Upper lobe of left lung (tissue), 6 donors: ENCODE measurements around the gene HAUS2. TPM values are rescaled to one million over a fixed set of nuclear protein-coding genes. Genes with fewer than 3 reads are reported as not detected.

ENCODE experiments used
- ATAC-seq, 2 donors: fragments of 200-7000 bp; cut with Tn5 transposase; one replicate each; pipeline ENCODE4 v1.9.1; 2022; ENCODE audit warnings: mild to moderate bottlenecking in 2 of 2, moderate library complexity in 2 of 2; ENCODE audit not compliant: low FRiP score in 2 of 2
- DNase-seq, 2 donors: peaks; one replicate each; pipeline ENCODE4 v3.0.0-alpha.2; 2019 to 2020
- H3K27ac ChIP-seq, 4 donors: fragments of 200-600 bp; sonication (generic); one replicate each; pipeline ENCODE4 v1.5.1; 2016 to 2019
- H3K27me3 ChIP-seq, 4 donors: fragments of 200-600 bp; sonication (generic); one replicate each; pipeline ENCODE4 v1.5.1; 2017 to 2019
- H3K36me3 ChIP-seq, 4 donors: fragments of 200-600 bp; sonication (generic); one replicate each; pipeline ENCODE4 v1.5.1; 2016 to 2019
- H3K4me1 ChIP-seq, 4 donors: fragments of 200-600 bp; sonication (generic); one replicate each; pipeline ENCODE4 v1.5.1; 2018 to 2019
- H3K4me3 ChIP-seq, 4 donors: fragments of 200-600 bp; sonication (generic); one replicate each; pipeline ENCODE4 v1.5.1; 2017 to 2019; ENCODE audit warnings: mild to moderate bottlenecking in 2 of 4, moderate library complexity in 1 of 4
- H3K9me3 ChIP-seq, 4 donors: fragments of 200-600 bp; sonication (generic); one replicate each; pipeline ENCODE4 v1.5.1; 2018 to 2019
- EP300 ChIP-seq, 4 donors: sonication (generic); formaldehyde crosslinking; IDR thresholded peaks; one replicate each; pipeline ENCODE4 v1.5.1; 2017; ENCODE audit warnings: antibody characterized with exemption in 4 of 4, control low read depth in 2 of 4
- POLR2A ChIP-seq, 4 donors: fragments of 450-650 bp; IDR thresholded peaks; one replicate each; pipeline ENCODE4 v1.5.1; 2016 to 2017; ENCODE audit warnings: antibody characterized with exemption in 4 of 4, mild to moderate bottlenecking in 2 of 4
- POLR2AphosphoS5 ChIP-seq, 2 donors: sonication (generic); formaldehyde crosslinking; IDR thresholded peaks; one replicate each; pipeline ENCODE4 v1.5.1; 2017; ENCODE audit warnings: antibody characterized with exemption in 2 of 2
- WGBS, 2 donors: methylation state at CpG; one replicate each; pipeline ENCODE4 v1.1.5; 2017 to 2018; 5-methylcytosine and 5-hydroxymethylcytosine counted together
- total RNA-seq, 6 donors: library from RNA; depleted of rRNA in 4 of 6; stranded (reverse); fragments of >200 nt in 4 of 6; gene quantifications; one replicate each; pipeline versions ENCODE4 v1.1.0 to v1.2.1, GENCODE V29; 2016 to 2021
- TF ChIP-seq, protein P1 (sequence below), 6 experiments: fragments of 450-650 bp in 4 of 6; fragments of 200-600 bp in 2 of 6; sonication (generic) in 2 of 6; IDR thresholded peaks; one replicate each; pipeline ENCODE4 v1.5.1; 2016 to 2019; ENCODE audit warnings: antibody characterized with exemption in 6 of 6
- donor health status: DM: no; HTN: no; CAD: no; lungs with moderate emphysema.
- donor health status: DM: no; HTN: yes; CAD: no; lungs with severe emphysema.

The HAUS2 gene
- total RNA-seq, 6 donors from 2014 or later: 10.2 to 31.9 (median 20.5) TPM

DNA sequence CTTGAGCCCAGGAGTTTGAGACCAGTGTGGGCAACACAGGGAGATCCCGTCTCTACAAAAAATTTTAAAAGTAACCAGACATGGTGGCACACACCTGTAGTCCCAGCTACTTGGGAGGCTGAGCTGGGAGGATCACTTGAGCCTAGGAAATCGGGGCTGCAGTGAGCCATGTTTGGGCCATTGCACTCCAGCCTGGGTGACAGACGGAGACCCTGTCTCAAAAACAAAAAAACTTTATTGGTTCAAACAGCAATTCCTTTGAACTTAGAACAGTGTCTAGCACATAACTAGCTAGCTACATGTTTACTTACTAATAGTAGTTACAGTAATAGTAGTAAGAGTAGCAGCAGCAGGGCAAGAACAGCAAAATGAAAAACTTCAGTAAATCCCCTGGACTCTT is 10.1 kb downstream of the HAUS2 start:
- DNase-seq (no peak), ATAC-seq (no peak)
- H3K27ac ChIP-seq: no peak overlapping the region
- no peaks in the 10 kb centered on the region for H3K27me3 ChIP-seq
- peaks cover 15 to 57% (median 27%) of the 10 kb centered on the region in 4 donors for H3K36me3 ChIP-seq
- H3K9me3 ChIP-seq: no peaks in the 10 kb centered on the region
- TF ChIP-seq, protein P1, sequence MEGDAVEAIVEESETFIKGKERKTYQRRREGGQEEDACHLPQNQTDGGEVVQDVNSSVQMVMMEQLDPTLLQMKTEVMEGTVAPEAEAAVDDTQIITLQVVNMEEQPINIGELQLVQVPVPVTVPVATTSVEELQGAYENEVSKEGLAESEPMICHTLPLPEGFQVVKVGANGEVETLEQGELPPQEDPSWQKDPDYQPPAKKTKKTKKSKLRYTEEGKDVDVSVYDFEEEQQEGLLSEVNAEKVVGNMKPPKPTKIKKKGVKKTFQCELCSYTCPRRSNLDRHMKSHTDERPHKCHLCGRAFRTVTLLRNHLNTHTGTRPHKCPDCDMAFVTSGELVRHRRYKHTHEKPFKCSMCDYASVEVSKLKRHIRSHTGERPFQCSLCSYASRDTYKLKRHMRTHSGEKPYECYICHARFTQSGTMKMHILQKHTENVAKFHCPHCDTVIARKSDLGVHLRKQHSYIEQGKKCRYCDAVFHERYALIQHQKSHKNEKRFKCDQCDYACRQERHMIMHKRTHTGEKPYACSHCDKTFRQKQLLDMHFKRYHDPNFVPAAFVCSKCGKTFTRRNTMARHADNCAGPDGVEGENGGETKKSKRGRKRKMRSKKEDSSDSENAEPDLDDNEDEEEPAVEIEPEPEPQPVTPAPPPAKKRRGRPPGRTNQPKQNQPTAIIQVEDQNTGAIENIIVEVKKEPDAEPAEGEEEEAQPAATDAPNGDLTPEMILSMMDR (IDR thresholded peaks at IDR 0.05): no peak
- TF ChIP-seq POLR2AphosphoS5 (IDR thresholded peaks at IDR 0.05): no peak
- H3K4me1 ChIP-seq: no peaks in the 10 kb centered on the region
- no peak overlapping the region for H3K4me3 ChIP-seq
- 94 to 98% methylated on average over 3 of the region's 3 CpGs for WGBS, 2 donors

DNA sequence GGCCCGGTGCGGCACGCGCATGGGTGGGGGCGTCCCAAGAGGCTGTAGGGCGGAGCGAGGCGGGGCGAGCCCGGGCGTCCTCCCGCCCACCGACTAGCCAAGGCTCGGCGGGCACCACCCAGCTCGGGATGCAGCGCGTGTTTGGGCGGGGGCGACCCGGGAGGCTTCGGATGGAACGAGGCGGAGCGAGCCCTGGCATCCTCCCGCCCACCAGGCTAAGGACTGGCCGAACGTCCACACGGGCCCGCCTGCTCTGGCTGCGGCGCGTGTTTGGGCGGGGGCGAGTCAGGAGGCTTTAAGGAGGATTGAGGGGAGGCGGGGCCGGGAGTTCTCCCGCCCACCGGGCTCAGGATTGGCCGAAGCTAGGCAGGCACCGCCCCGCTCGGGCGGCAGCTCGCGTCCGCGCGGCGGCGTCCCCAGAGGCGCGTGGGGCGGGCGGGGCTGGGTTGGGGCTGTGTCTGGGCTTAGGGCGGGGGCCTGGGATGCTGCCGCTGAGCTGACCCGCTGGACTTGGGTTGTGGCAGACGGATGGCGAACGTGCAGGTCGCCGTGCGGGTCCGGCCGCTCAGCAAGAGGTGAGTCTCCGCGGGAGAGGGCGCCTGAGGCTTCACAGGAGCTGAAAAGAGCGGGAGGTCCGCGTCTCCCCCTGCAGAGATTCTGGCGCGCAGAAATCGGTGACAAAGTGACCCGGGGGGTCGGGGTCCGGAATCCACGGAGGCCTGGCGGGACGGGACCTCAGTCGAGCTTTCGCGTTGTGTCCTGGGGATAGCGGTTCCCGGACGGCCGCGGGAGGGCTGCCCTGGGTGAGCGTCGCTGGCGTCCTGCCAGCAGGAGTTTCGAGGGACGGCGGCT is 26.8 kb downstream of the HAUS2 start, which contains the start of gene STARD9:
Gene STARD9, plus strand, starts transcription at position 419 of the 852 bp plus-strand sequence. Its CDS starts 110 bp downstream, at position 529.
- H3K27ac ChIP-seq: peak within 1 kb of the TSS; percentile 79 to 92 (median 87)
- no peaks in the 10 kb centered on the region for H3K36me3 ChIP-seq
- peak in 1 of 4 donors; percentile 56 for TF ChIP-seq EP300 (IDR thresholded peaks at IDR 0.05)
- TF ChIP-seq, protein P1 (IDR thresholded peaks at IDR 0.05): peak in 1 of 6 experiments; percentile 9
- TF ChIP-seq POLR2A (IDR thresholded peaks at IDR 0.05): peak in 3 of 4 donors; percentile 40 to 67 (median 40)
- peak; percentile 19 to 88 for TF ChIP-seq POLR2AphosphoS5 (IDR thresholded peaks at IDR 0.05)
- WGBS, 2 donors: 0% methylated on average over 8 to 71 of the region's 95 CpGs
- DNase-seq (peak; percentile 99), ATAC-seq (peak; percentile 97 to 100)
- peaks cover 5 to 30% (median 24%) of the 10 kb centered on the region in 4 donors for H3K4me1 ChIP-seq
- peak within 1 kb of the TSS; percentile 70 to 97 (median 90) for H3K4me3 ChIP-seq
- H3K9me3 ChIP-seq: no peaks in the 10 kb centered on the region
- no peaks in the 10 kb centered on the region for H3K27me3 ChIP-seq

DNA sequence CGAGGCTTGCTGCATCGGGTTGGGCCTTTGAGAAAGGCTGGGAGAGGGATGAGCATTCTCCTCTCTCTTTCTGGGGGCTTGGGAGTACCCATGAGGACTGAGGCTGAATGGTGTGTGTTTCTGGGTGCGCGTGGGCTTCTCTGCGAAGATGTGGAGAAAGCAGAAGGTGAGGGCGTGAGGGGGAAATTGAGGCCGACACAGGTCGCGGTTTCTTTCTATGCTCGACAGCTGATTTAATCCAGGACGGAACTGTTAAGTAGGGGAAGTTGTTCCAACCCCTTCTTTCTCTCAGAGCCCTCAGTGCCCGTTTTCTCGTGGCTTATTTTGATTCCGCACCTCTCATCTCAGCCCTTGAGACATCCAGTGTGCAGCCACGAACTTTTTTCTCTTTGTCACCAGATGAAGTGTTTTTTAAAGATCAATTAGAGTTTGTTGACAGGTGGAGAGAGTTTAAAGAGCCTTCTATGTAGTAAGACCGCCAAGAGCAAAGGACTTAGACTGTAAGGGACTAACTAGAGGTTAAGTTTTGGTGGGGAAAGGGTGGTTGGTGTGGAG is 27.5 kb downstream of the HAUS2 start:
- H3K4me1 ChIP-seq: peaks cover 10 to 35% (median 30%) of the 10 kb centered on the region in 4 donors
- TF ChIP-seq EP300 (IDR thresholded peaks at IDR 0.05): no peak
- TF ChIP-seq POLR2AphosphoS5 (IDR thresholded peaks at IDR 0.05): no peak
- TF ChIP-seq POLR2A (IDR thresholded peaks at IDR 0.05): no peak
- TF ChIP-seq, protein P1 (IDR thresholded peaks at IDR 0.05): no peak
- no peak for ATAC-seq

DNA sequence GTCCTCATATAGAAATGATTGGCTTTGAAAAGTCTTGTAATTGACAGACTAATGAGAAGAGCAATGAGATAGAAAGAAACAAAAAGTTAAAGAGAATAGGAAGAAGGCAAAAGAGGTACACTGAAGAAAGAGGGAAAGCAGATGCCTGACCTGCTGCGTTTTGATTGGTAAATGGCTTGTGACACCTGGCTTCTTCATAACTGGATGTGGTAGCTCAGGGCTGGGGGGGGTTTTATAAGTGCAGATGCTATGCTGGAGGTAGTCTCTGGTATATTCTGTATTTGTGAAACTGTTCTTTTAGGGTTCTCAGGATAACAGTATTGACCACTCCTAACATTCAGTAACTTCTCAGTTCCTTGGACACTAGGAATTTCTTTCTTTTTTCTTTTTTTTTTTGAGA is 28.1 kb downstream of the HAUS2 start:
- WGBS, 2 donors: 83 to 88% methylated on average over 1 of the region's 1 CpG
- no peaks in the 10 kb centered on the region for H3K36me3 ChIP-seq
- H3K4me1 ChIP-seq: peaks cover 13 to 39% (median 34%) of the 10 kb centered on the region in 4 donors
- peak overlapping the region in 3 of 4 donors; percentile 79 to 92 (median 90) for H3K27ac ChIP-seq
- H3K4me3 ChIP-seq: peak overlapping the region in 3 of 4 donors; percentile 70 to 93 (median 86)
- no peak for DNase-seq
- TF ChIP-seq POLR2A (IDR thresholded peaks at IDR 0.05) (no peak), POLR2AphosphoS5 (IDR thresholded peaks at IDR 0.05) (no peak), EP300 (IDR thresholded peaks at IDR 0.05) (no peak)
- TF ChIP-seq, protein P1 (IDR thresholded peaks at IDR 0.05): no peak
- H3K27me3 ChIP-seq: no peaks in the 10 kb centered on the region
- no peaks in the 10 kb centered on the region for H3K9me3 ChIP-seq
- ATAC-seq: no peak

More for the DNA sequence above, 27.5 kb downstream of the HAUS2 start:
- Histone ChIP-seq H3K36me3 (no peaks in the 10 kb centered on the region), H3K9me3 (no peaks in the 10 kb centered on the region), H3K27ac (peak overlapping the region; percentile 79 to 92 (median 87)), H3K4me3 (peak overlapping the region; percentile 70 to 97 (median 90)), H3K27me3 (no peaks in the 10 kb centered on the region)
- no peak for DNase-seq
- WGBS, 2 donors: 8 to 10% methylated on average over 9 to 16 of the region's 16 CpGs
